ENCODE results near the gene HACD1. TPM values are rescaled to one million over a fixed set of nuclear protein-coding genes. Genes with fewer than 3 reads are reported as not detected.

HACD1 gene
- total RNA-seq, 2 donors from 2014 or later, result 12.1 to 35.3 TPM

- Histone ChIP-seq H3K36me3 (no peaks in the 10 kb centered on the region), H3K27me3 (replicated peaks; ENCODE audit: insufficient read depth) (no peaks in the 10 kb centered on the region), H3K27ac (no peak overlapping the region), H3K9me3 (no peaks in the 10 kb centered on the region), H3K4me3 (no peak overlapping the region), H3K4me1 (replicated peaks) (no peaks in the 10 kb centered on the region)
- TF ChIP-seq POLR2A (IDR thresholded peaks at IDR 0.05), result no peak
- 88% methylated on average over 3 of the region's 3 CpGs for WGBS
- no peak for DNase-seq (ENCODE audit: low spot score)
- intact Hi-C loops (cut with DNase I), result no loop called here
Observed at GRCh38 chr10:17661510-17661909, 44.3 kb upstream of the HACD1 start.

- no peak for TF ChIP-seq POLR2A (IDR thresholded peaks at IDR 0.05)
- no peak for TF ChIP-seq CTCF (IDR thresholded peaks at IDR 0.05)
- TF ChIP-seq POLR2AphosphoS5 (IDR thresholded peaks at IDR 0.05), result no peak
- Histone ChIP-seq H3K36me3 (no peaks in the 10 kb centered on the region), H3K9me3 (no peaks in the 10 kb centered on the region), H3K4me1 (replicated peaks) (no peaks in the 10 kb centered on the region), H3K27me3 (replicated peaks; ENCODE audit: insufficient read depth) (no peaks in the 10 kb centered on the region), H3K27ac (no peak overlapping the region), H3K4me3 (no peak overlapping the region)
- intact Hi-C loops (cut with DNase I), result no loop called here
- no peak for DNase-seq (ENCODE audit: low spot score)
Observed at GRCh38 chr10:17660921-17661320, 43.7 kb upstream of the HACD1 start.

GRCh38 chr10:17659365-17659764 is 42.2 kb upstream of the HACD1 start:
- DNase-seq (ENCODE audit: low spot score), result no peak
- Histone ChIP-seq H3K27ac (no peak overlapping the region), H3K9me3 (no peaks in the 10 kb centered on the region), H3K4me1 (replicated peaks) (no peaks in the 10 kb centered on the region), H3K36me3 (no peaks in the 10 kb centered on the region), H3K4me3 (no peak overlapping the region), H3K27me3 (replicated peaks; ENCODE audit: insufficient read depth) (no peaks in the 10 kb centered on the region)
- intact Hi-C loops (cut with DNase I), result no loop called here
- TF ChIP-seq CTCF (IDR thresholded peaks at IDR 0.05) (no peak), POLR2A (IDR thresholded peaks at IDR 0.05) (no peak), POLR2AphosphoS5 (IDR thresholded peaks at IDR 0.05) (no peak)
- WGBS, result 93% methylated on average over 4 of the region's 4 CpGs

GRCh38 chr10:17657103-17657500 is 39.9 kb upstream of the HACD1 start:
- H3K36me3 ChIP-seq, result no peaks in the 10 kb centered on the region
- no peak for TF ChIP-seq POLR2AphosphoS5 (IDR thresholded peaks at IDR 0.05)
- TF ChIP-seq POLR2A (IDR thresholded peaks at IDR 0.05), result no peak
- TF ChIP-seq CTCF (IDR thresholded peaks at IDR 0.05), result no peak
- H3K4me3 ChIP-seq, result no peak overlapping the region
- intact Hi-C loops (cut with DNase I), result no loop called here
- no peaks in the 10 kb centered on the region for H3K9me3 ChIP-seq
- H3K27ac ChIP-seq, result no peak overlapping the region
- H3K27me3 ChIP-seq (replicated peaks; ENCODE audit: insufficient read depth), result no peaks in the 10 kb centered on the region
- no peaks in the 10 kb centered on the region for H3K4me1 ChIP-seq (replicated peaks)
- 88% methylated on average over 1 of the region's 1 CpG for WGBS
- DNase-seq (ENCODE audit: low spot score), result no peak

GRCh38 chr10:17655567-17656146 is 38.5 kb upstream of the HACD1 start:
- TF ChIP-seq POLR2AphosphoS5 (IDR thresholded peaks at IDR 0.05) (no peak), POLR2A (IDR thresholded peaks at IDR 0.05) (no peak), CTCF (IDR thresholded peaks at IDR 0.05) (no peak)
- no peaks in the 10 kb centered on the region for H3K4me1 ChIP-seq (replicated peaks)
- H3K27me3 ChIP-seq (replicated peaks; ENCODE audit: insufficient read depth), result no peaks in the 10 kb centered on the region
- DNase-seq (ENCODE audit: low spot score), result no peak
- no peaks in the 10 kb centered on the region for H3K36me3 ChIP-seq
- no peak overlapping the region for H3K27ac ChIP-seq
- no peak overlapping the region for H3K4me3 ChIP-seq
- intact Hi-C loops (cut with DNase I), result no loop called here
- WGBS, result 85% methylated on average over 5 of the region's 5 CpGs
- H3K9me3 ChIP-seq, result no peaks in the 10 kb centered on the region

Data from prostate gland (tissue), 2 donors.